Amygdala (tissue), 56 donors: ENCODE measurements around the gene FALEC.

Source experiments
- DNase-seq, 56 donors: peaks; one replicate each; lab custom pipeline; 2025; lab: John Stamatoyannopoulos, UW

FALEC gene

DNA sequence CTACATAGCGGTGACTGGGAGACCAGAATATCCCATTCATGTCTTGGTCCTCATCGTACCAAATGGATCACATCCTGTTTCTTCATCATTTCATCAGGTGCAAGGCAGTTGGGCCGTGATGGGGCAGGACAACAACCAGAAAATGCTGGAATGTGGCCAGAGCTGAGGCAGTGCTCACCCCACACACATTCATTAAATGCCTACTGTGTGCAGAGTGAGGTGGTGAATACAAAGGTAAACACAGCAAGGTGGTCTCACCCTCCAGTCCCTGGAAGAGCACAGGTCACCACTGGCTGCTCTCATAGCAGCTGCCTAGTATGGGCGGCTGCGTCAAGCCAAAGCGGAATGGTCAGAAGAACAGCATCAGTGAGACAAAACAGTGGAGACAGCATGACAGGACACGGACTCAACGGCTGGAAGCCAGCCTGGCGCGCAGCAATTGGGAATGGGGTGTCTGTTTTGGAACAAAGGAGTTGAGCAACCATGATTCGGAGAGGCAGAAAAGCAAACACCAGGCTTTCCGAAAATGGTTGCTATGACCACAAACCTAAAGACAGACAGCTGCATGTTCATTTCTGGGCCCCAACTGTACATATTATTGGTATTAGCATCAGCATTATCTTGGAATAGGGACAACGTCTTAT is 28.1 kb downstream of the FALEC start:
- DNase-seq, result no peak

DNA sequence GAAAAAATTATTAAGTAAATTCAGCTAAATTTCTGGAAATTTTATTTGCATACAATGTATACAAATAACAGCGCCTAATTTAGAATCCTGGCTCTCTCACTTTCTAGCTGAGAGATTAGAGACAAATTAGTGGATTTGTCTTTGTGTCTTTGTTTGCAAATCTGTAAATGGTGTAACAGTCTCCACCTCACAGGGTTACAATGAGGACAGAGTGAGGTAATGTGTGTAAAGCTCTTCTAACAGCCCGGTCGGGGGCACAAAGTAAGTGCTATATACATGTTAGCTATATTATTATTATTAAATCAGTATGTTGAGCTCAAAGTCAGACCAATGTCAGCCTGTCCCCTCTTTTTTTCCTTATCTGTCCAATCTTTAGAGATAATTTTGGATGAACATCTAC is 28.7 kb downstream of the FALEC start:
- DNase-seq, result no peak

GRCh38 chr1:150545486-150546032 is 30.0 kb downstream of the FALEC start:
- no peak for DNase-seq

DNA sequence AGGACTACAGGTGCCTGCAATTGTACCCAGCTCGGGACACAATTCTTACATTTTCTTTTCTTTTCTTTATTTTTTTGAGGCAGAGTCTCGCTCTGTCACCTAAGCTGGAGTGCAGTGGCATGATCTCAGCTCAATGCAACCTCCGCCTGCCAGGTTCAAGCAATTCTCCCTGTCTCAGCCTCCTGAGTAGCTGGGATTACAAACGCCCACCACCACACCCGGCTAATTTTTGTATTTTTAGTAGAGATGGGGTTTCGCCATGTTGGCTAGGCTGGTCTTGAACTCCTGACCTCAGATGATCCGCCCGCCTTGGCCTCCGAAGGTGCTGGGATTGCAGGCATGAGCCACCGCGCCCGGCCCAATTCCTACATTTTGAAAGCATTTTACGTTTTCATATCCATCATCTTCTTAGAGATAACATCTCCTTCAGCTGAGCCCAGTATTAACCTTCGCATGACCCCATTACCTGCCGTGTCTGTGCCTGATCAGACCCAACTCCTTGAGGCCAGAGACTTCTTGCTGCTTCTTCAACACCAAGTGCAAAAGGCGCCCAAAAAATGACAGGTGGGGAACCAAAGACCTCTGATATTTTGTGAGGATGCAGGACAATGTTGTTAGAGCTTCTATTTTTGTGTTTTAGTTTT is 30.9 kb downstream of the FALEC start:
- no peak for DNase-seq

GRCh38 chr1:150548324-150548631 is 32.7 kb downstream of the FALEC start:
- no peak for DNase-seq

DNA sequence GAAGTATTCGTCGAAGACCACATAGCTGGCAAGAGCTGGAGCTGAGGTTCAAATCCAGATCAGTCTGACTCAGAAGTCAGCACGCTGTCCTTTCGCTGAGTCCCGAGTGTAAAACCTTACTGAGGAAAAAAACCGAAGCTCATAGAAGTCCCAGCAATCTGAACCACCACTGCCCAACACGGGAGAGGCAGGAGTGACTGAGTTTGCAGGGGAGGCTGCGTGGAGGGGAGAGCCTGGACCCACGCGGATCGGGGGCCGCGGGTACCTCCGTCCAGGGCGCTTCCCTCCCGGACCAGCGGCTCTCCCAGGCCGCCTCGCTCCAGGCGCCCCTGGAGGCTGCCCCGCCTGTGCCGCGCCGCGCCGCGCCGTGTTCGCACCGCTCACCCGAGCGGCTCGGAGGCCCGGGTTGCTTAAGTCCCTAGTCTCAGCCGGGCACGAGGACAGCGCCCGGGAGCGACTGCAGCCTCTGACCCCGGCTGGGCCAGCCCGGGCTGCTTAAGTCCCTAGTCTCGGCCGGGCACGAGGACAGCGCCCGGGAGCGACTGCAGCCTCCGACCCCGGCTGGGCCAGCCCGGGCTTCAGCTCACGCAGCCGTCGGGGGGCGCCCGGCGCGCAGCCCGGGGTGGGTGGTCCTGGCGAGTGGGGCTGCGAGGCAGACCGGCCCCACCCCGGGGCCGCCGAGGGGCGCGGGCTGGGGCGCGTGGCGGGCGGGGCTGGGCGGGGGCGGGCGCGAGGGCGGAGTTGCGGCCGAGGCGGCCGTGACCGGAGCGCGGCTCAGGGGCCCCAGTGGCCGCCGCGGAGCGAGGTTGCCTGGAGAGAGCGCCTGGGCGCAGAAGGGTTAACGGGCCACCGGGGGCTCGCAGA is 33.3 kb downstream of the FALEC start, which contains the start of gene ADAMTSL4:
ADAMTSL4 (plus strand) TSS at position 777 of the 864 bp plus-strand sequence. CDS start 2,881 bp downstream, outside the sequence.
- DNase-seq, result peak in 12 of 56 donors; percentile 7 to 48 (median 21)

DNA sequence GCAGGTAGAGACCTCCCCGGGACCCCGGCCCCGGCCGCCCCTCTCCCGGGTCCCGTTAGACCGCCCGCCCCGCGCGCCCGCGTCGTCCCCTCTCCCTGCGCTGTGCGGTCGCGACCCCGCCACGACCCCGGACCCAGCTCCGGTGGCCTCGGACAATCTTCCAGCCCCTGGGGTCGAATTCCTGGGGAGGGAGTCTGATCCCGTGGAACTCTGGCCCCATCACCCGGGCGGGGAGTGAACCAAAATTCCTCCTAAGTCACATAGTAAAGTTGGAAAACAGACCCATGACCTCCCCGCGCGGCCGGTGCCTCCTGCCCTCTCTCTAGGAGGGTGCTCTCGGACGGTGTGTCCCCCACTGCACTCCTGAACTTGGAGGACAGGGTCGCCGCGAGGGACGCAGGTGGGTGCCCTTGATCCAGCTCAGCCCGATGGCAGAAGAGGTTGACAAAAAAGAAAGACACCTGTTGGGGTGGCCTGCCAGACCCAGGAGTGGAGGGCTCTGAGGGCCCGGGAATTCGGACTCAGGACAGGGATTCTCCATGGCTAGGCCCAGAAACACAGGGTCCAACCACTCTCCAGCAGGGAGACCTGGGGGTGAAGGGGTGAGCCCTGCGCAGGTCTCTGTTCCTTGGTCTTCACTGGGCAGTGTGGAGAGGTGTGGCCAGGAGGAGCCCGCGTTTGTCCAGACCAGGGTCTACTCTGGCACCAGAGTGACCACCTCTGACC is 34.1 kb downstream of the FALEC start:
- peak in 1 of 56 donors; percentile 40 for DNase-seq

- peak in 3 of 56 donors; percentile 16 to 24 (median 21) for DNase-seq
These were observed 34.9 kb downstream of the FALEC start for GRCh38 chr1:150550222-150551050.

- peak in 3 of 56 donors; percentile 10 to 17 (median 14) for DNase-seq
These were observed 35.7 kb downstream of the FALEC start for GRCh38 chr1:150551051-150551783.

GRCh38 chr1:150551784-150552127 is 36.2 kb downstream of the FALEC start:
- no peak for DNase-seq

- peak in 31 of 56 donors; percentile 6 to 60 (median 28) for DNase-seq
These were observed 36.8 kb downstream of the FALEC start for GRCh38 chr1:150552128-150552910.

GRCh38 chr1:150552911-150553289 is 37.3 kb downstream of the FALEC start:
- DNase-seq, result no peak

- DNase-seq, result no peak
These were observed 38.0 kb downstream of the FALEC start for GRCh38 chr1:150553392-150554085.

DNA sequence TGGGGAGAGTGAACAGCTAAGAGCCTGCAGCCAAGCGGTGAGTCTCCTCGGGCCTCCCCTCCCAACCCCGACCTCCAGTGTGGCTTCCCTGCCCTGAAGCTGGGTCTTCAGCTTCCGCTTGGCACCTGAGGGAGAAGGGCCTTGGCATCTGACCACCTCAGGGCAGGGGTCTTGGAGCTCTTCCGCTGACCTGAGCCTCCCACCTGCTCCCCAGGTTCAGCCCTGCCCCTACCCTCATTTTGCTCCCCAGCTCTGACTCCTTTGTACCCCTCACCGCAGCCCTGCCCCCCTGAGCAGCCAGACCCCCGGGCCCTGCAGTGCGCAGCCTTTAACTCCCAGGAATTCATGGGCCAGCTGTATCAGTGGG is 38.5 kb downstream of the FALEC start:
- DNase-seq, result no peak

DNA sequence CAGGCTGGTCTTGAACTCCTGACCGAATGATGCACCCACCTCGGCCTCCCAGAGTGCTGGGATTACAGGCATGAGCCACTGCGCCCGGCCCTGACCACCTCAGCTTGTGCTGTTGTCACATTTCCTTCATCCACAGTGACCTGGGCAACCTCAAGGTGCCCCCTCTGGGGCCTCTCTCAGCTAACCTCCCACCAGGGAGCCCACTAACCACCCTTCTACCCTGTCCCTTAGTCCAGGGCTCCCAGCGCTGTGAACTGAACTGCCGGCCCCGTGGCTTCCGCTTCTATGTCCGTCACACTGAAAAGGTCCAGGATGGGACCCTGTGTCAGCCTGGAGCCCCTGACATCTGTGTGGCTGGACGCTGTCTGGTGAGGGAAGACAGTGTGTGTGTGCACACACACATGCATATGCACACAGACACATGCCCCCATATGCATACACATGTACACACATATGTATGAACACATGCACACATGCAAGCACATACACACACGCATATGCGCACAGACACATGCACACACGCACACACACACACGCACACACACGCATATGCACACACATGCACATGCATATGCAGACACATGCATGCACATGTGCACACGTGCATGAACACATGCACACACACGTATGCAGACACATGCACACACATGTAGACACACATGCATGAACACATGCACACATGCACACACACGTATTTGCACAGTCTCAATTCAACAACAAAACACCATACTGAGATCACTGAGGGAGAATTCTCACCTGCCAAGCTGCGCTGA is 39.8 kb downstream of the FALEC start:
- DNase-seq, result no peak

- no peak for DNase-seq
These were observed 40.7 kb downstream of the FALEC start for GRCh38 chr1:150555971-150556865.
